ENCODE results near the gene LRRN2.

LRRN2 gene

GRCh38 chr1:204664384-204664651, 21.2 kb downstream of the LRRN2 start:
- TF ChIP-seq CTCF (IDR thresholded peaks at IDR 0.05; ENCODE audit: extremely low read depth, insufficient read depth, missing control alignments) = no peak
- no peak for DNase-seq (ENCODE audit: low spot score)
- in situ Hi-C loops (cut with MboI; ENCODE audit: low pct_unique_long_range_greater_than_20kb, low sequenced_read_pairs, unreplicated experiment) = no loop called here

GRCh38 chr1:204663644-204664383, 21.7 kb downstream of the LRRN2 start:
- no peak for TF ChIP-seq CTCF (IDR thresholded peaks at IDR 0.05; ENCODE audit: extremely low read depth, insufficient read depth, missing control alignments)
- DNase-seq (ENCODE audit: low spot score) = no peak
- in situ Hi-C loops (cut with MboI; ENCODE audit: low pct_unique_long_range_greater_than_20kb, low sequenced_read_pairs, unreplicated experiment) = no loop called here

- in situ Hi-C loops (cut with MboI; ENCODE audit: low pct_unique_long_range_greater_than_20kb, low sequenced_read_pairs, unreplicated experiment) = no loop called here
- no peak for TF ChIP-seq CTCF (IDR thresholded peaks at IDR 0.05; ENCODE audit: extremely low read depth, insufficient read depth, missing control alignments)
- DNase-seq (ENCODE audit: low spot score) = no peak
Measured at GRCh38 chr1:204662530-204662929, 23.0 kb downstream of the LRRN2 start.

GRCh38 chr1:204660509-204660908, 25.0 kb downstream of the LRRN2 start:
- in situ Hi-C loops (cut with MboI; ENCODE audit: low pct_unique_long_range_greater_than_20kb, low sequenced_read_pairs, unreplicated experiment) = no loop called here
- no peak for TF ChIP-seq CTCF (IDR thresholded peaks at IDR 0.05; ENCODE audit: extremely low read depth, insufficient read depth, missing control alignments)
- no peak for DNase-seq (ENCODE audit: low spot score)

- TF ChIP-seq CTCF (IDR thresholded peaks at IDR 0.05; ENCODE audit: extremely low read depth, insufficient read depth, missing control alignments) = no peak
- DNase-seq (ENCODE audit: low spot score) = no peak
- in situ Hi-C loops (cut with MboI; ENCODE audit: low pct_unique_long_range_greater_than_20kb, low sequenced_read_pairs, unreplicated experiment) = no loop called here
Measured at GRCh38 chr1:204659056-204659455, 26.5 kb downstream of the LRRN2 start.

- in situ Hi-C loops (cut with MboI; ENCODE audit: low pct_unique_long_range_greater_than_20kb, low sequenced_read_pairs, unreplicated experiment) = no loop called here
- no peak for TF ChIP-seq CTCF (IDR thresholded peaks at IDR 0.05; ENCODE audit: extremely low read depth, insufficient read depth, missing control alignments)
- DNase-seq (ENCODE audit: low spot score) = no peak
Measured at GRCh38 chr1:204658295-204658694, 27.2 kb downstream of the LRRN2 start.
